Measurements from ENCODE around the gene MAN1A1.

The MAN1A1 gene

GRCh38 chr6:119277052-119277451, 72.5 kb downstream of the MAN1A1 start:
- no peak overlapping the region for H3K4me3 ChIP-seq
- no peaks in the 10 kb centered on the region for H3K9me3 ChIP-seq
- DNase-seq, result no peak
- no peak for TF ChIP-seq CTCF (IDR thresholded peaks at IDR 0.05)
- H3K27me3 ChIP-seq, result no peaks in the 10 kb centered on the region
- intact Hi-C loops (cut with DNase I; ENCODE audit: low total_unique reads), result no loop called here
- peaks cover 0 to 31% (median 0%) of the 10 kb centered on the region in 4 donors for H3K4me1 ChIP-seq
- H3K27ac ChIP-seq, result no peak overlapping the region
- no peaks in the 10 kb centered on the region for H3K36me3 ChIP-seq

GRCh38 chr6:119276211-119276610, 73.3 kb downstream of the MAN1A1 start:
- H3K27me3 ChIP-seq, result no peaks in the 10 kb centered on the region
- no peak for TF ChIP-seq CTCF (IDR thresholded peaks at IDR 0.05)
- H3K27ac ChIP-seq, result no peak overlapping the region
- peaks cover 0 to 5% (median 0%) of the 10 kb centered on the region in 3 donors for H3K9me3 ChIP-seq
- intact Hi-C loops (cut with DNase I; ENCODE audit: low total_unique reads), result no loop called here
- DNase-seq, result no peak
- H3K36me3 ChIP-seq, result no peaks in the 10 kb centered on the region
- H3K4me1 ChIP-seq, result peaks cover 0 to 28% (median 0%) of the 10 kb centered on the region in 4 donors
- no peak overlapping the region for H3K4me3 ChIP-seq

GRCh38 chr6:119274197-119274595, 75.4 kb downstream of the MAN1A1 start:
- Histone ChIP-seq H3K27me3 (no peaks in the 10 kb centered on the region), H3K4me3 (no peak overlapping the region), H3K36me3 (peaks cover 0 to 11% (median 8%) of the 10 kb centered on the region in 3 donors), H3K4me1 (peaks cover 0 to 16% (median 0%) of the 10 kb centered on the region in 4 donors), H3K9me3 (peaks cover 0 to 17% (median 0%) of the 10 kb centered on the region in 3 donors), H3K27ac (no peak overlapping the region)
- no peak for TF ChIP-seq CTCF (IDR thresholded peaks at IDR 0.05)
- DNase-seq, result no peak
- intact Hi-C loops (cut with DNase I; ENCODE audit: low total_unique reads), result no loop called here

GRCh38 chr6:119273272-119274196, 76.0 kb downstream of the MAN1A1 start:
- H3K4me3 ChIP-seq, result no peak overlapping the region
- peaks cover 0 to 11% (median 8%) of the 10 kb centered on the region in 3 donors for H3K36me3 ChIP-seq
- peaks cover 0 to 17% (median 0%) of the 10 kb centered on the region in 3 donors for H3K9me3 ChIP-seq
- H3K27ac ChIP-seq, result no peak overlapping the region
- DNase-seq, result no peak
- no peaks in the 10 kb centered on the region for H3K27me3 ChIP-seq
- peaks cover 0 to 16% (median 0%) of the 10 kb centered on the region in 4 donors for H3K4me1 ChIP-seq
- no peak for TF ChIP-seq CTCF (IDR thresholded peaks at IDR 0.05)
- intact Hi-C loops (cut with DNase I; ENCODE audit: low total_unique reads), result no loop called here

- no peak overlapping the region for H3K27ac ChIP-seq
- TF ChIP-seq CTCF (IDR thresholded peaks at IDR 0.05), result no peak
- H3K4me1 ChIP-seq, result peaks cover 0 to 11% (median 0%) of the 10 kb centered on the region in 4 donors
- H3K27me3 ChIP-seq, result no peaks in the 10 kb centered on the region
- intact Hi-C loops (cut with DNase I; ENCODE audit: low total_unique reads), result no loop called here
- peaks cover 0 to 17% (median 0%) of the 10 kb centered on the region in 3 donors for H3K9me3 ChIP-seq
- H3K36me3 ChIP-seq, result peaks cover 0 to 11% (median 8%) of the 10 kb centered on the region in 3 donors
- H3K4me3 ChIP-seq, result no peak overlapping the region
- no peak for DNase-seq
Observed at GRCh38 chr6:119270545-119270944, 79.0 kb downstream of the MAN1A1 start.
